ENCODE results near the gene KLK14. TPM values are rescaled to one million over a fixed set of nuclear protein-coding genes. Genes with fewer than 3 reads are reported as not detected.
A peak's percentile ranks its signal among the peaks of the same experiment; 100 is the strongest.

Gene KLK14
- total RNA-seq, 2 donors from 2014 or later: 0.52 TPM; not detected in 1

DNA sequence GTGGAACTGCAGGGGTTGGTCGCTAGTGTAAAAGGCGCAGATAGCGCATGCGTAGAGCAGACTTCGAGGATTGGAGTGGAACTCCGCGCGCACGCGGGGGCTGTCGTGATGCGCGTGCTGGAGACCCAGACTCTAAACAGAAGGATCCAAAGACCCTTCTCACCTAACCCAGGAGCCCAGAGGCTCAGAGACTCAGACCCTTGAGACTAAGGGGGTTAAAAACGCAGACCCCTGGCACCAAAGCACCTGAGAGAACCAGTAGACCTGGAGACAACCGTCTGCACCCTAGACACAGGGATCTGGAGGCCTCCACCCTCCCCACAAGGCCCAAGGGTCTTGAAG is 26.1 kb upstream of the KLK14 start:
- H3K9me3 ChIP-seq: no peaks in the 10 kb centered on the region
- peak overlapping the region in 1 of 2 donors; percentile 55 for H3K9ac ChIP-seq (ENCODE audit: low read depth in 2 of 2, low read length in 2 of 2)
- intact Hi-C loops (cut with DNase I): loop anchor here (5.0 kb wide), 1 partner anchor 489 kb away; no protein-coding TSS in a partner anchor
- H3K27me3 ChIP-seq: no peaks in the 10 kb centered on the region
- H3K27ac ChIP-seq: no peak overlapping the region
- peak overlapping the region; percentile 64 for H3K4me3 ChIP-seq
- no peaks in the 10 kb centered on the region for H3K36me3 ChIP-seq
- TF ChIP-seq, protein P1, sequence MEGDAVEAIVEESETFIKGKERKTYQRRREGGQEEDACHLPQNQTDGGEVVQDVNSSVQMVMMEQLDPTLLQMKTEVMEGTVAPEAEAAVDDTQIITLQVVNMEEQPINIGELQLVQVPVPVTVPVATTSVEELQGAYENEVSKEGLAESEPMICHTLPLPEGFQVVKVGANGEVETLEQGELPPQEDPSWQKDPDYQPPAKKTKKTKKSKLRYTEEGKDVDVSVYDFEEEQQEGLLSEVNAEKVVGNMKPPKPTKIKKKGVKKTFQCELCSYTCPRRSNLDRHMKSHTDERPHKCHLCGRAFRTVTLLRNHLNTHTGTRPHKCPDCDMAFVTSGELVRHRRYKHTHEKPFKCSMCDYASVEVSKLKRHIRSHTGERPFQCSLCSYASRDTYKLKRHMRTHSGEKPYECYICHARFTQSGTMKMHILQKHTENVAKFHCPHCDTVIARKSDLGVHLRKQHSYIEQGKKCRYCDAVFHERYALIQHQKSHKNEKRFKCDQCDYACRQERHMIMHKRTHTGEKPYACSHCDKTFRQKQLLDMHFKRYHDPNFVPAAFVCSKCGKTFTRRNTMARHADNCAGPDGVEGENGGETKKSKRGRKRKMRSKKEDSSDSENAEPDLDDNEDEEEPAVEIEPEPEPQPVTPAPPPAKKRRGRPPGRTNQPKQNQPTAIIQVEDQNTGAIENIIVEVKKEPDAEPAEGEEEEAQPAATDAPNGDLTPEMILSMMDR (IDR thresholded peaks at IDR 0.05): no peak
- peaks cover 6% of the 10 kb centered on the region for H3K4me1 ChIP-seq
- DNase-seq: no peak

- TF ChIP-seq, protein P1 (IDR thresholded peaks at IDR 0.05): no peak
- peak within 1 kb of the TSS; percentile 68 to 74 for H3K9ac ChIP-seq (ENCODE audit: low read depth in 2 of 2, low read length in 2 of 2)
- H3K27ac ChIP-seq: no peak within 1 kb of the TSS
- no peaks in the 10 kb centered on the region for H3K9me3 ChIP-seq
- H3K4me1 ChIP-seq: peaks cover 6% of the 10 kb centered on the region
- no peaks in the 10 kb centered on the region for H3K27me3 ChIP-seq
- intact Hi-C loops (cut with DNase I): loop anchor here (5.0 kb wide), 1 partner anchor 489 kb away; no protein-coding TSS in a partner anchor
- DNase-seq: peak; percentile 99
- H3K36me3 ChIP-seq: no peaks in the 10 kb centered on the region
- peak within 1 kb of the TSS; percentile 64 for H3K4me3 ChIP-seq
Measured at GRCh38 chr19:51108066-51108804, 25.5 kb upstream of the KLK14 start, which contains the start of gene CTU1. CTU1 (minus strand) TSS chr19:51108409; CDS start chr19:51104569, 3,840 bp downstream.

DNA sequence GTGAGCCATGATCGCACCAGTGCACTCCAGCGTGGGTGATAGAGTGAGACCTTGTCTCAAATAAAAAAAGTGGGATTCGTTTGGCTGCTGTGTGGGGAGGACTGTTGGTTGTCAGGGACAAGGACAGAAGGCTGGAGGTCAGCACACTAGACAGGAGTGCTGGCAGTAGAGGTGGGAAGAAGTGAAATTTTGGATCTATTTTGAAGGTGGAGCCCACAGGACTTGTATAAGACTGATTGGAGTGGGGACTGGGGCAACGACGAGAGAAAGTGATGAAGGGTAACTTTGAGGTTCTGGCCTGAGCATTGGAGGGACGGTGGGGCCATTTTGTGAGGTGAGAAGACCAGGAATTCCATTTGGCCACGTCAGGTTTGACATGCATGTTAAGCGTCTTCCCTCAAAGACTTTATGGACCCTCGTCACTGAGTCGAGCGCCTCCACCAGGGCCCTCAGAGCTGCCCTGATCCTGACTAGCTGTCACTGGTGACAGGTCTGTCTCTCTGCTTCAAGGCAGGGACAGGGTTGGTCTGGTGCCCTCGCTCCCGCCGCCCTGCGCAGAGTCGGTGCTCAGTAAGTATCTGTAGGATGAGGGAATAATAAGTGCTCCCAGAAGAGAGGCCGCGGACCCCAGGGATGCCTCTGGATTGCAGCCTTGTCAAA is 24.8 kb upstream of the KLK14 start:
- TF ChIP-seq, protein P1 (IDR thresholded peaks at IDR 0.05): no peak
- Histone ChIP-seq H3K27ac (no peak overlapping the region), H3K36me3 (no peaks in the 10 kb centered on the region), H3K9me3 (no peaks in the 10 kb centered on the region), H3K4me1 (peaks cover 6% of the 10 kb centered on the region), H3K9ac (ENCODE audit: low read depth in 2 of 2, low read length in 2 of 2) (peak overlapping the region; percentile 68 to 74), H3K27me3 (no peaks in the 10 kb centered on the region), H3K4me3 (peak overlapping the region; percentile 64)
- intact Hi-C loops (cut with DNase I): loop anchor here (5.0 kb wide), 1 partner anchor 490 kb away; no protein-coding TSS in a partner anchor
- no peak for DNase-seq

- no peak overlapping the region for H3K27ac ChIP-seq
- peaks cover 6% of the 10 kb centered on the region for H3K4me1 ChIP-seq
- TF ChIP-seq, protein P1 (IDR thresholded peaks at IDR 0.05): no peak
- intact Hi-C loops (cut with DNase I): no loop called here
- no peaks in the 10 kb centered on the region for H3K9me3 ChIP-seq
- H3K4me3 ChIP-seq: no peak overlapping the region
- DNase-seq: no peak
- H3K27me3 ChIP-seq: no peaks in the 10 kb centered on the region
- H3K9ac ChIP-seq (ENCODE audit: low read depth in 2 of 2, low read length in 2 of 2): no peak overlapping the region
- no peaks in the 10 kb centered on the region for H3K36me3 ChIP-seq
Measured at GRCh38 chr19:51103926-51104341, 21.2 kb upstream of the KLK14 start.

DNA sequence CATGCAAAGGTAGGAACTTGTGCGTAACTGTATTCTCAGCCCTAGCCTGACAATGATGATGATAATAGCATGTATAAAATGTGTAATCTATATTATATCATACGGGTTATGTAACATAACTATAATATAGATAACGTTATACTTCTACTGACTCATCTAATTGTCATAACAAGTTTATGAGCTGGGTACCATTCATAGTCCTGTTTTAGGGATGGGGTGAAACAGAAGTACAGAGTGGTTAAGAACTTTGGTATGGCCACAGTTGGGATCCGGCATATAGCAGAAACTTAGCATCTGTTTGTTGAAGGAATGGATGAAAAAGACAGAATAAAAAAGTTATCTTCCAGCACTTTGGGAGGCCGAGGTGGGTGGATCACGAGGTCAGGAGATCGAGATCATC is 20.3 kb upstream of the KLK14 start:
- no peak for DNase-seq
- Histone ChIP-seq H3K9me3 (no peaks in the 10 kb centered on the region), H3K27ac (no peak overlapping the region), H3K36me3 (no peaks in the 10 kb centered on the region), H3K4me3 (no peak overlapping the region), H3K27me3 (no peaks in the 10 kb centered on the region), H3K9ac (ENCODE audit: low read depth in 2 of 2, low read length in 2 of 2) (no peak overlapping the region), H3K4me1 (peaks cover 6% of the 10 kb centered on the region)
- TF ChIP-seq, protein P1 (IDR thresholded peaks at IDR 0.05): no peak
- intact Hi-C loops (cut with DNase I): no loop called here

All from colonic mucosa (tissue), 4 donors.